ENCODE data around the gene PTTG1IP.
"Not testable (repeated sequence)": the region's sequence is repeated elsewhere in the genome, so short reads cannot be mapped to it uniquely, and the experiment has no call there.

The PTTG1IP gene

GRCh38 chr21:44883250-44883649 is 9.8 kb upstream of the PTTG1IP start:
- TF ChIP-seq CTCF (IDR thresholded peaks at IDR 0.05; ENCODE audit: extremely low read depth, missing control alignments), result no peak
- DNase-seq (ENCODE audit: low spot score), result no peak

- TF ChIP-seq CTCF (IDR thresholded peaks at IDR 0.05; ENCODE audit: extremely low read depth, missing control alignments), result no peak
- no peak for DNase-seq (ENCODE audit: low spot score)
Observed at GRCh38 chr21:44881198-44881872, 7.8 kb upstream of the PTTG1IP start.

GRCh38 chr21:44880405-44881197 is 7.1 kb upstream of the PTTG1IP start:
- no peak for TF ChIP-seq CTCF (IDR thresholded peaks at IDR 0.05; ENCODE audit: extremely low read depth, missing control alignments)
- no peak for DNase-seq (ENCODE audit: low spot score)

GRCh38 chr21:44879238-44879637 is 5.7 kb upstream of the PTTG1IP start:
- DNase-seq (ENCODE audit: low spot score), result not testable (repeated sequence)

- no peak for TF ChIP-seq CTCF (IDR thresholded peaks at IDR 0.05; ENCODE audit: extremely low read depth, missing control alignments)
- DNase-seq (ENCODE audit: low spot score), result no peak
Observed at GRCh38 chr21:44878053-44878982, 4.8 kb upstream of the PTTG1IP start.

GRCh38 chr21:44876849-44877575 is 3.5 kb upstream of the PTTG1IP start:
- DNase-seq (ENCODE audit: low spot score), result no peak
- TF ChIP-seq CTCF (IDR thresholded peaks at IDR 0.05; ENCODE audit: extremely low read depth, missing control alignments), result no peak

GRCh38 chr21:44875316-44875700 is 1.8 kb upstream of the PTTG1IP start:
- no peak for TF ChIP-seq CTCF (IDR thresholded peaks at IDR 0.05; ENCODE audit: extremely low read depth, missing control alignments)
- no peak for DNase-seq (ENCODE audit: low spot score)

Measured in GM20000 (cell line).